ENCODE measurements around the gene CREBRF. TPM values are rescaled to one million over a fixed set of nuclear protein-coding genes. Genes with fewer than 3 reads are reported as not detected.

Gene CREBRF
- total and polyA plus RNA-seq, 2 of the 4 experiments (the other 2 are of a cell fraction), result 3.2 to 16.1 TPM

DNA sequence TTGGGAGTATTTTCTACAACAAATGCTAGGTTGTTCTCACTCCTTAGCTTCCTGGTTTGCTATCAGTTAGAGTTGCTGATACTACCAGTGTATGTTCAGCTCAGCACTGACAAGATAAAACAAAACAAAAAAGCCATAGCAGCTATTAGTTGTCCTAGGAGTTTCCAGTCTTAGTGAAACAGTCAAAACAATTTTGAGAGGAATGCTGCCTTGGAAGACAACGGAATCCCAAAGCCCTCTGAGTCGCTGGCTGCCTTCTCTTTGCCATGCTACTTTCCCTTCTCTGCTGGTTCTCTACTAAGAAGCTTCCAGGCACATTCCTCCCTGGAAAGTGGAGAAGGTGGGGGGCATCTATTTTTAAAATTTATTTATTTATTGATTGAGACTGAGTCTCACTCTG lies 5.4 kb upstream of the CREBRF start:
- CTCF ChIA-PET, result interaction anchor here (0.9 kb wide), 2 partner anchors 9 to 68 kb away, joined by 3 read pairs; partner anchors contain the start of gene ATP6V0E1
- Histone ChIP-seq H3K4me1 (ENCODE audit: control insufficient read depth, insufficient read depth, low read length) (peaks cover 14% of the 10 kb centered on the region), H4K20me1 (ENCODE audit: insufficient read depth, low read length) (no peaks in the 10 kb centered on the region), H3K23ac (ENCODE audit: low read depth, low read length) (peak overlapping the region; percentile 73), H3K9me3 (ENCODE audit: control insufficient read depth, insufficient read depth, low read length) (no peaks in the 10 kb centered on the region), H3K18ac (ENCODE audit: low read depth, low read length) (peak overlapping the region; percentile 99), H2AK9ac (replicated peaks; ENCODE audit: low read depth, low read length, poor library complexity) (no peak overlapping the region), H2BK15ac (ENCODE audit: low read depth, low read length) (peak overlapping the region; percentile 61; the same call in 2 of the 3 replicates), H3K14ac (replicated peaks; ENCODE audit: low read depth, low read length) (peak overlapping the region; percentile 69), H3K9ac (ENCODE audit: low read depth, low read length) (peak overlapping the region; percentile 8; the same call in 1 of the 2 replicates), H2AFZ (replicated peaks; ENCODE audit: low read length, poor library complexity) (no peak overlapping the region), H3K27ac (ENCODE audit: insufficient read depth, low read length) (peak overlapping the region; percentile 98; the same call in 1 of the 2 replicates), H3K27me3 (ENCODE audit: control insufficient read depth, insufficient read depth, low read length) (no peaks in the 10 kb centered on the region), H3K9me1 (ENCODE audit: insufficient read depth, low read length) (peaks cover 7% of the 10 kb centered on the region), H2BK5ac (ENCODE audit: low read depth, low read length, poor library complexity, severe bottlenecking) (peak overlapping the region; percentile 84), H3K4me3 (ENCODE audit: insufficient read depth, low read depth, low read length) (no peak overlapping the region), H2BK20ac (ENCODE audit: low read depth, low read length) (peak overlapping the region; percentile 90), H4K91ac (ENCODE audit: insufficient read depth, low read depth, low read length) (peak overlapping the region; percentile 83), H2AK5ac (ENCODE audit: low read depth, low read length) (peak overlapping the region; percentile 56), H3K36me3 (ENCODE audit: control insufficient read depth, insufficient read depth, low read length) (no peaks in the 10 kb centered on the region), H3K4me2 (ENCODE audit: low read depth, low read length) (peak overlapping the region; percentile 22), H3K79me1 (ENCODE audit: low read depth in 1 of 2, low read length in 2 of 2) (0 out of 4 replicates have a peak, but pooled peaks cover 0 to 3% of the 10 kb centered on the region in 2 experiments), H3K56ac (ENCODE audit: extremely low read depth, insufficient read depth, low read length) (peak overlapping the region; percentile 48; the same call in 1 of the 2 replicates), H4K5ac (ENCODE audit: low read depth, low read length) (peak overlapping the region; percentile 98), H3K4ac (ENCODE audit: low read depth, low read length) (peak overlapping the region; percentile 76), H4K8ac (ENCODE audit: low read depth in 2 of 2, low read length in 2 of 2) (peak overlapping the region; percentile 62 to 84), H2BK120ac (ENCODE audit: low read depth, low read length) (peak overlapping the region; percentile 88)
- TF ChIP-seq RAD21 (IDR thresholded peaks at IDR 0.05; ENCODE audit: low read length), result no peak
- no peak for TF ChIP-seq CEBPB (IDR thresholded peaks at IDR 0.05; ENCODE audit: low read depth, low read length)
- TF ChIP-seq MAZ (IDR thresholded peaks at IDR 0.05; ENCODE audit: borderline replicate concordance, low read depth, low read length), result no peak
- TF ChIP-seq, protein P1, sequence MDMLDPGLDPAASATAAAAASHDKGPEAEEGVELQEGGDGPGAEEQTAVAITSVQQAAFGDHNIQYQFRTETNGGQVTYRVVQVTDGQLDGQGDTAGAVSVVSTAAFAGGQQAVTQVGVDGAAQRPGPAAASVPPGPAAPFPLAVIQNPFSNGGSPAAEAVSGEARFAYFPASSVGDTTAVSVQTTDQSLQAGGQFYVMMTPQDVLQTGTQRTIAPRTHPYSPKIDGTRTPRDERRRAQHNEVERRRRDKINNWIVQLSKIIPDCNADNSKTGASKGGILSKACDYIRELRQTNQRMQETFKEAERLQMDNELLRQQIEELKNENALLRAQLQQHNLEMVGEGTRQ (IDR thresholded peaks at IDR 0.05; ENCODE audit: low read depth, low read length), result no peak
- TF ChIP-seq MAFK (IDR thresholded peaks at IDR 0.05; ENCODE audit: low read depth, low read length), result no peak
- TF ChIP-seq, protein P2, sequence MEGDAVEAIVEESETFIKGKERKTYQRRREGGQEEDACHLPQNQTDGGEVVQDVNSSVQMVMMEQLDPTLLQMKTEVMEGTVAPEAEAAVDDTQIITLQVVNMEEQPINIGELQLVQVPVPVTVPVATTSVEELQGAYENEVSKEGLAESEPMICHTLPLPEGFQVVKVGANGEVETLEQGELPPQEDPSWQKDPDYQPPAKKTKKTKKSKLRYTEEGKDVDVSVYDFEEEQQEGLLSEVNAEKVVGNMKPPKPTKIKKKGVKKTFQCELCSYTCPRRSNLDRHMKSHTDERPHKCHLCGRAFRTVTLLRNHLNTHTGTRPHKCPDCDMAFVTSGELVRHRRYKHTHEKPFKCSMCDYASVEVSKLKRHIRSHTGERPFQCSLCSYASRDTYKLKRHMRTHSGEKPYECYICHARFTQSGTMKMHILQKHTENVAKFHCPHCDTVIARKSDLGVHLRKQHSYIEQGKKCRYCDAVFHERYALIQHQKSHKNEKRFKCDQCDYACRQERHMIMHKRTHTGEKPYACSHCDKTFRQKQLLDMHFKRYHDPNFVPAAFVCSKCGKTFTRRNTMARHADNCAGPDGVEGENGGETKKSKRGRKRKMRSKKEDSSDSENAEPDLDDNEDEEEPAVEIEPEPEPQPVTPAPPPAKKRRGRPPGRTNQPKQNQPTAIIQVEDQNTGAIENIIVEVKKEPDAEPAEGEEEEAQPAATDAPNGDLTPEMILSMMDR (conservative IDR thresholded peaks at IDR 0.05; ENCODE audit: low read depth, low read length), result no peak
- TF ChIP-seq CHD1 (IDR thresholded peaks at IDR 0.05; ENCODE audit: low read depth, low read length), result no peak
- TF ChIP-seq RFX5 (IDR thresholded peaks at IDR 0.05; ENCODE audit: low read depth, low read length), result no peak
- TF ChIP-seq RCOR1 (IDR thresholded peaks at IDR 0.05; ENCODE audit: insufficient replicate concordance, low read length), result no peak
- POLR2A ChIA-PET (ENCODE audit: unreplicated experiment), result interaction anchor here (1.0 kb wide), 1 partner anchor 8 kb away, joined by 3 read pairs; no protein-coding TSS in a partner anchor
- ATAC-seq (ENCODE audit: low read depth) (peak; percentile 30), DNase-seq (peak; percentile 52)
- no CpG with 5 or more reads among the region's 2 CpGs for WGBS, 2 experiments (ENCODE audit: extremely low coverage in 2 of 2, insufficient read length in 1 of 2)
- dilution Hi-C loops (cut with HindIII; ENCODE audit: low sequenced_read_pairs, unreplicated experiment) (no loop called here), in situ Hi-C loops (cut with MboI; ENCODE audit: low sequenced_read_pairs) (no loop called here), intact Hi-C loops (cut with micrococcal nuclease) (loop anchor here (1.0 kb wide), 1 partner anchor 8 kb away; no protein-coding TSS in a partner anchor)
- BruUV-seq (replicated peaks), result no TSS peak

Measured in IMR-90 (cell line).